SK-N-SH (cell line): ENCODE results near the gene HOXB2. TPM values are rescaled to one million over a fixed set of nuclear protein-coding genes. Genes with fewer than 3 reads are reported as not detected.

Experiments
- CTCF ChIA-PET: fragments of 300-600, 350-600 bp; formaldehyde crosslinking; extraction: SDS; loops from one replicate; lab custom pipeline; 2021; lab: Yijun Ruan, JAX
- POLR2A ChIA-PET: fragments of 350-600 bp; sonication (Branson Sonifier 250); formaldehyde crosslinking; extraction: SDS; loops from one replicate; lab custom pipeline; 2020; ENCODE audit warnings: antibody characterized with exemption, inconsistent platforms; lab: Yijun Ruan, JAX
- DNase-seq: peaks from one replicate; pipeline ENCODE4 v3.0.0; 2012
- H2AFZ ChIP-seq: fragments of 200-600 bp; sonication (generic); 2 replicates; pipeline ENCODE4 v1.8.1; 2016; ENCODE audit warnings: antibody characterized with exemption, mild to moderate bottlenecking, low read depth
- H3F3A ChIP-seq: fragments of 200-600 bp; sonication (generic); replicated peaks from 2 replicates; pipeline ENCODE3; 2016; ENCODE audit warnings: antibody characterized with exemption, mild to moderate bottlenecking; ENCODE audit not compliant: insufficient read depth
- H3K27ac ChIP-seq, 2 experiments: fragments of 200-500 bp in 1 of 2; fragments of 200-600 bp in 1 of 2; sonication (Bioruptor generic) in 1 of 2; sonication (generic), shearing (Covaris generic) in 1 of 2; 2 replicates each; pipeline versions ENCODE4 v1.5.1 to v1.6.1; 2014 to 2016; ENCODE audit warnings: low read depth in 2 of 2, inconsistent platforms in 1 of 2, low read length in 1 of 2, mild to moderate bottlenecking in 1 of 2, mixed read lengths in 1 of 2
- H3K27me3 ChIP-seq: fragments of 200-600 bp; sonication (generic), shearing (Covaris generic); 2 replicates; pipeline ENCODE4 v1.6.1; 2016; ENCODE audit warnings: mixed run types; ENCODE audit not compliant: insufficient read depth
- H3K36me3 ChIP-seq, 2 experiments: fragments of 200-500 bp in 1 of 2; fragments of 200-600 bp in 1 of 2; sonication (Bioruptor generic) in 1 of 2; sonication (generic) in 1 of 2; replicated peaks in 1 of 2; 2 replicates each; pipeline versions ENCODE3 to v1.5.1; 2014 to 2016; ENCODE audit warnings: low read length in 1 of 2, mild to moderate bottlenecking in 1 of 2; ENCODE audit not compliant: insufficient read depth in 2 of 2, control insufficient read depth in 1 of 2
- H3K4me1 ChIP-seq, 2 experiments: fragments of 200-500 bp in 1 of 2; fragments of 200-600 bp in 1 of 2; sonication (Bioruptor generic) in 1 of 2; sonication (generic), shearing (Covaris generic) in 1 of 2; 2 replicates each; pipeline versions ENCODE4 v1.5.1 to v1.6.1; 2014 to 2016; ENCODE audit warnings: low read depth in 1 of 2, low read length in 1 of 2, mixed run types in 1 of 2; ENCODE audit not compliant: insufficient read depth in 2 of 2, control insufficient read depth in 1 of 2
- H3K4me2 ChIP-seq: fragments of 200-600 bp; sonication (generic), shearing (Covaris generic); 2 replicates; pipeline ENCODE4 v1.6.1; 2017; ENCODE audit warnings: mixed run types
- H3K4me3 ChIP-seq, 2 experiments: fragments of 200-500 bp in 1 of 2; fragments of 200-600 bp in 1 of 2; sonication (Bioruptor generic) in 1 of 2; sonication (generic), shearing (Covaris generic) in 1 of 2; 2 replicates each; pipeline versions ENCODE4 v1.5.1 to v1.8.1; 2014 to 2016; ENCODE audit warnings: low read depth in 2 of 2, inconsistent platforms in 1 of 2, low read length in 1 of 2, mild to moderate bottlenecking in 1 of 2, mixed read lengths in 1 of 2, moderate library complexity in 1 of 2
- H3K79me2 ChIP-seq: fragments of 200-600 bp; sonication (generic); 2 replicates; pipeline ENCODE4 v1.8.1; 2017; ENCODE audit warnings: mild to moderate bottlenecking; ENCODE audit not compliant: insufficient read depth
- H3K9ac ChIP-seq: fragments of 200-600 bp; sonication (generic); 2 replicates; pipeline ENCODE4 v1.6.1; 2017; ENCODE audit warnings: mixed run types
- H3K9me2 ChIP-seq: fragments of 200-600 bp; sonication (generic); 2 replicates; pipeline ENCODE4 v1.6.1; 2017; ENCODE audit warnings: mixed run types
- H3K9me3 ChIP-seq: fragments of 200-600 bp; sonication (generic); 2 replicates; pipeline ENCODE4 v1.6.1; 2017; ENCODE audit warnings: mixed run types, mild to moderate bottlenecking, moderate library complexity
- H4K20me1 ChIP-seq: fragments of 200-600 bp; sonication (generic); 2 replicates; pipeline ENCODE4 v1.6.1; 2017; ENCODE audit warnings: mild to moderate bottlenecking, mixed run types; ENCODE audit not compliant: insufficient read depth
- EP300 ChIP-seq, 2 experiments: IDR thresholded peaks; 2 replicates each; pipeline versions ENCODE4 v1.4.0 to v1.6.1; 2012; ENCODE audit warnings: borderline replicate concordance in 1 of 2, low read depth in 1 of 2, low read length in 1 of 2
- EZH2phosphoT487 ChIP-seq: fragments of 200-600 bp; sonication (generic); IDR thresholded peaks from 2 replicates; pipeline ENCODE4 v1.6.1; 2017; ENCODE audit warnings: low read depth, mixed run types, mild to moderate bottlenecking, antibody characterized with exemption, moderate library complexity, borderline replicate concordance
- FOXM1 ChIP-seq: IDR thresholded peaks from 2 replicates; pipeline ENCODE4 v1.4.0; 2012; ENCODE audit warnings: low read depth, mild to moderate bottlenecking
- POLR2AphosphoS5 ChIP-seq: IDR thresholded peaks from 2 replicates; pipeline ENCODE4 v1.6.1; 2012; ENCODE audit warnings: low read depth, low read length
- TCF12 ChIP-seq: IDR thresholded peaks from 2 replicates; pipeline ENCODE4 v1.4.0; 2012
- WGBS: methylation state at CpG from one replicate; pipeline ENCODE4 v1.1.6; 2017; ENCODE audit warnings: low lambda C conversion rate; 5-methylcytosine and 5-hydroxymethylcytosine counted together
- polyA plus RNA-seq, 3 experiments: library from polyadenylated mRNA; depleted of rRNA; stranded (reverse); fragments of >200 nt; gene quantifications; 2 replicates each; pipeline ENCODE4 v1.2.3, GENCODE V29; 2012
- TF ChIP-seq, protein P1 (sequence below): IDR thresholded peaks from 2 replicates; pipeline ENCODE4 v1.4.0; 2012; ENCODE audit warnings: low read depth, borderline replicate concordance
- TF ChIP-seq, protein P2 (sequence below): IDR thresholded peaks from 2 replicates; pipeline ENCODE4 v1.6.1; 2012; ENCODE audit warnings: mild to moderate bottlenecking, low read depth, low read length, moderate library complexity
- TF ChIP-seq, protein P3 (sequence below): IDR thresholded peaks from 2 replicates; pipeline ENCODE4 v1.4.0; 2012; ENCODE audit warnings: low read depth
- TF ChIP-seq, protein P4 (sequence below): IDR thresholded peaks from 2 replicates; pipeline ENCODE4 v1.4.0; 2012; ENCODE audit warnings: low read depth, borderline replicate concordance
- TF ChIP-seq, protein P5 (sequence below): fragments of 200-600 bp; sonication (generic); IDR thresholded peaks from 2 replicates; pipeline ENCODE4 v1.6.1; 2017; ENCODE audit warnings: antibody characterized with exemption, mild to moderate bottlenecking, moderate library complexity

Gene HOXB2
- polyA plus RNA-seq, 1 of the 3 experiments (the other 2 are of a cell fraction) = 1.9 TPM

DNA sequence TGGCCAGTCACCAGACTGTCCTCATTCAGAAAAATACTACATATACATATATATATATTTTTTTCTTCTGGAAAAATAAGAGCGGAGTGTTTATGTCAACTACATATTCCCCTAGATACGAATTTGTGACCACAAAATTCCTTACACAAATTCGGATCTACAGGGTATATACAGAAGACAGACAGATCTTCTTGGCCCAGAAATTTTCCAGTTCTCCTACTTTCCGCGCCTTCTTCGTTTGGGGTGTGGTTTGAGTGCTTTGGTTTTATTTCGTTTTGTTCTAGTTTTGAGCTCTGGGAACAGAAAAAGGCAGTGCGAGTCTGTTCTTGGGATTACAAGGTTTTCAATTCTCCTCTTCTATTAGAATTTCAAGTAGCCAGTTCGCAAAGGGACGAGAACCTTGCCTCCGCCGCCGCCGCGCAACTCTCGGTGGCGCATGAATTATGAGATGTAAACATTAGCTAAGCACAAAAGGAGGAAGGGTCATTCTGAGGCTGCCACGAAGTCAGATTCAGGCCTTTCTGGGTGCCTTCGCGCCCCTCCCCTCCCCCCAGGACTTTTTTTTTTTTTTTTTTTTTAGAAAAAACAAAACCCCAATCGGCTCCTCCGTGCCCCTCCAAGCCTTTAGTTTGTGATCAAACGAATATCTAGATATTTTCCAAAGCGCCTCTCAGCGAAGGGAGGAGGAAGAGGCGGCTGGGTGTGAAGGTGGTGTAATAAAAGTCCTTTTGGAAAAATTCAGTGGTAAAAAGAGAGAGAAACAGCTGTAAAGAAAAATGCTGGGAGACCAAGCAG, 35.0 kb upstream of the HOXB2 start:
- Histone ChIP-seq H2AFZ (no peak overlapping the region), H3F3A (peaks cover 4% of the 10 kb centered on the region), H3K9me3 (no peaks in the 10 kb centered on the region), H4K20me1 (peaks cover 9% of the 10 kb centered on the region; the same call in 1 of the 2 replicates), H3K4me1 (peaks cover 0 to under 1% of the 10 kb centered on the region in 2 experiments; a peak in 1 of 4 replicates), H3K4me3 (no peak overlapping the region), H3K4me2 (no peak overlapping the region), H3K36me3 (no peaks in the 10 kb centered on the region), H3K9me2 (no peaks in the 10 kb centered on the region), H3K27ac (no peak overlapping the region), H3K27me3 (peaks cover 94% of the 10 kb centered on the region), H3K79me2 (no peaks in the 10 kb centered on the region), H3K9ac (no peak overlapping the region)
- TF ChIP-seq POLR2AphosphoS5 = 0 out of 2 replicates have a peak, but pooled peaks have one; percentile 16
- TF ChIP-seq, protein P1, sequence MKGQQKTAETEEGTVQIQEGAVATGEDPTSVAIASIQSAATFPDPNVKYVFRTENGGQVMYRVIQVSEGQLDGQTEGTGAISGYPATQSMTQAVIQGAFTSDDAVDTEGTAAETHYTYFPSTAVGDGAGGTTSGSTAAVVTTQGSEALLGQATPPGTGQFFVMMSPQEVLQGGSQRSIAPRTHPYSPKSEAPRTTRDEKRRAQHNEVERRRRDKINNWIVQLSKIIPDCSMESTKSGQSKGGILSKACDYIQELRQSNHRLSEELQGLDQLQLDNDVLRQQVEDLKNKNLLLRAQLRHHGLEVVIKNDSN = no peak
- ChIA-PET CTCF (interaction anchor here (0.7 to 1.5 kb wide), 4 partner anchors 12 to 244 kb away, joined by 3 read pairs; no protein-coding TSS in a partner anchor), POLR2A (no interaction called here)
- no peak for DNase-seq
- WGBS = 27% methylated on average over 26 of the region's 26 CpGs

DNA sequence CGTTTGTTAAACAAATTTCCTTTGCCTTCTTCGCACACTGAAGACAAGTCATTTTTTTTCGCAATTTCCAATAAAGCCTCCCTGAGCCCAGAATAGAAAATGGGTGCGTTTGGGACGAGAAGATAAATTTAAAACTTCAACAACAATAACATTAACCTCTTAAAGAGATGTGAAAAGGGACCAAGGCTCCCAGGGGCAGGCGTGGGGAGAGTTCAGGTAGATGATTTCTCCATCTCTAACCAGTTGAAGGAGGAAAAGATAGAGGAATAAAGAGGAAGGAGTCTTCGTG, 34.5 kb upstream of the HOXB2 start:
- H3K36me3 ChIP-seq = no peaks in the 10 kb centered on the region
- H3F3A ChIP-seq = peaks cover 4% of the 10 kb centered on the region
- no peaks in the 10 kb centered on the region; a peak in 1 of 4 replicates for H3K4me1 ChIP-seq
- TF ChIP-seq EZH2phosphoT487 (no peak), TCF12 (no peak), FOXM1 (no peak), EP300 (IDR thresholded peaks at IDR 0.05; ENCODE audit: borderline replicate concordance in 1 of 2, low read depth in 1 of 2, low read length in 1 of 2) (no peak)
- TF ChIP-seq, protein P2, sequence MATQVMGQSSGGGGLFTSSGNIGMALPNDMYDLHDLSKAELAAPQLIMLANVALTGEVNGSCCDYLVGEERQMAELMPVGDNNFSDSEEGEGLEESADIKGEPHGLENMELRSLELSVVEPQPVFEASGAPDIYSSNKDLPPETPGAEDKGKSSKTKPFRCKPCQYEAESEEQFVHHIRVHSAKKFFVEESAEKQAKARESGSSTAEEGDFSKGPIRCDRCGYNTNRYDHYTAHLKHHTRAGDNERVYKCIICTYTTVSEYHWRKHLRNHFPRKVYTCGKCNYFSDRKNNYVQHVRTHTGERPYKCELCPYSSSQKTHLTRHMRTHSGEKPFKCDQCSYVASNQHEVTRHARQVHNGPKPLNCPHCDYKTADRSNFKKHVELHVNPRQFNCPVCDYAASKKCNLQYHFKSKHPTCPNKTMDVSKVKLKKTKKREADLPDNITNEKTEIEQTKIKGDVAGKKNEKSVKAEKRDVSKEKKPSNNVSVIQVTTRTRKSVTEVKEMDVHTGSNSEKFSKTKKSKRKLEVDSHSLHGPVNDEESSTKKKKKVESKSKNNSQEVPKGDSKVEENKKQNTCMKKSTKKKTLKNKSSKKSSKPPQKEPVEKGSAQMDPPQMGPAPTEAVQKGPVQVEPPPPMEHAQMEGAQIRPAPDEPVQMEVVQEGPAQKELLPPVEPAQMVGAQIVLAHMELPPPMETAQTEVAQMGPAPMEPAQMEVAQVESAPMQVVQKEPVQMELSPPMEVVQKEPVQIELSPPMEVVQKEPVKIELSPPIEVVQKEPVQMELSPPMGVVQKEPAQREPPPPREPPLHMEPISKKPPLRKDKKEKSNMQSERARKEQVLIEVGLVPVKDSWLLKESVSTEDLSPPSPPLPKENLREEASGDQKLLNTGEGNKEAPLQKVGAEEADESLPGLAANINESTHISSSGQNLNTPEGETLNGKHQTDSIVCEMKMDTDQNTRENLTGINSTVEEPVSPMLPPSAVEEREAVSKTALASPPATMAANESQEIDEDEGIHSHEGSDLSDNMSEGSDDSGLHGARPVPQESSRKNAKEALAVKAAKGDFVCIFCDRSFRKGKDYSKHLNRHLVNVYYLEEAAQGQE = no peak
- TF ChIP-seq, protein P3, sequence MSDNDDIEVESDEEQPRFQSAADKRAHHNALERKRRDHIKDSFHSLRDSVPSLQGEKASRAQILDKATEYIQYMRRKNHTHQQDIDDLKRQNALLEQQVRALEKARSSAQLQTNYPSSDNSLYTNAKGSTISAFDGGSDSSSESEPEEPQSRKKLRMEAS = no peak
- TF ChIP-seq, protein P4, sequence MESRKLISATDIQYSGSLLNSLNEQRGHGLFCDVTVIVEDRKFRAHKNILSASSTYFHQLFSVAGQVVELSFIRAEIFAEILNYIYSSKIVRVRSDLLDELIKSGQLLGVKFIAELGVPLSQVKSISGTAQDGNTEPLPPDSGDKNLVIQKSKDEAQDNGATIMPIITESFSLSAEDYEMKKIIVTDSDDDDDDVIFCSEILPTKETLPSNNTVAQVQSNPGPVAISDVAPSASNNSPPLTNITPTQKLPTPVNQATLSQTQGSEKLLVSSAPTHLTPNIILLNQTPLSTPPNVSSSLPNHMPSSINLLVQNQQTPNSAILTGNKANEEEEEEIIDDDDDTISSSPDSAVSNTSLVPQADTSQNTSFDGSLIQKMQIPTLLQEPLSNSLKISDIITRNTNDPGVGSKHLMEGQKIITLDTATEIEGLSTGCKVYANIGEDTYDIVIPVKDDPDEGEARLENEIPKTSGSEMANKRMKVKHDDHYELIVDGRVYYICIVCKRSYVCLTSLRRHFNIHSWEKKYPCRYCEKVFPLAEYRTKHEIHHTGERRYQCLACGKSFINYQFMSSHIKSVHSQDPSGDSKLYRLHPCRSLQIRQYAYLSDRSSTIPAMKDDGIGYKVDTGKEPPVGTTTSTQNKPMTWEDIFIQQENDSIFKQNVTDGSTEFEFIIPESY = no peak
- TF ChIP-seq, protein P5, sequence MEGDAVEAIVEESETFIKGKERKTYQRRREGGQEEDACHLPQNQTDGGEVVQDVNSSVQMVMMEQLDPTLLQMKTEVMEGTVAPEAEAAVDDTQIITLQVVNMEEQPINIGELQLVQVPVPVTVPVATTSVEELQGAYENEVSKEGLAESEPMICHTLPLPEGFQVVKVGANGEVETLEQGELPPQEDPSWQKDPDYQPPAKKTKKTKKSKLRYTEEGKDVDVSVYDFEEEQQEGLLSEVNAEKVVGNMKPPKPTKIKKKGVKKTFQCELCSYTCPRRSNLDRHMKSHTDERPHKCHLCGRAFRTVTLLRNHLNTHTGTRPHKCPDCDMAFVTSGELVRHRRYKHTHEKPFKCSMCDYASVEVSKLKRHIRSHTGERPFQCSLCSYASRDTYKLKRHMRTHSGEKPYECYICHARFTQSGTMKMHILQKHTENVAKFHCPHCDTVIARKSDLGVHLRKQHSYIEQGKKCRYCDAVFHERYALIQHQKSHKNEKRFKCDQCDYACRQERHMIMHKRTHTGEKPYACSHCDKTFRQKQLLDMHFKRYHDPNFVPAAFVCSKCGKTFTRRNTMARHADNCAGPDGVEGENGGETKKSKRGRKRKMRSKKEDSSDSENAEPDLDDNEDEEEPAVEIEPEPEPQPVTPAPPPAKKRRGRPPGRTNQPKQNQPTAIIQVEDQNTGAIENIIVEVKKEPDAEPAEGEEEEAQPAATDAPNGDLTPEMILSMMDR = no peak
- no peak overlapping the region for H2AFZ ChIP-seq
- no peaks in the 10 kb centered on the region for H3K79me2 ChIP-seq
- ChIA-PET POLR2A (no interaction called here), CTCF (interaction anchor here (0.7 to 1.5 kb wide), 3 partner anchors 11 to 244 kb away, joined by 3 read pairs; no protein-coding TSS in a partner anchor)
- H3K9me3 ChIP-seq = no peaks in the 10 kb centered on the region
- 17% methylated on average over 7 of the region's 7 CpGs for WGBS
- H3K9me2 ChIP-seq = no peaks in the 10 kb centered on the region
- H4K20me1 ChIP-seq = peaks cover 9% of the 10 kb centered on the region; the same call in 1 of the 2 replicates
- no peak overlapping the region for H3K4me3 ChIP-seq
- no peak for DNase-seq
- H3K4me2 ChIP-seq = no peak overlapping the region
- H3K27me3 ChIP-seq = peaks cover 94% of the 10 kb centered on the region
- H3K9ac ChIP-seq = no peak overlapping the region
- no peak overlapping the region for H3K27ac ChIP-seq
